Erythroblast (primary cell): ENCODE data around the gene CRYM.

ENCODE experiments used
- GATA1 ChIP-seq: IDR thresholded peaks from 2 replicates; pipeline ENCODE4 v1.6.1; 2011; ENCODE audit warnings: low read depth, mild to moderate bottlenecking, control low read depth, low read length, moderate library complexity
- POLR2A ChIP-seq: IDR thresholded peaks from 2 replicates; pipeline ENCODE4 v1.6.1; 2011; ENCODE audit warnings: mild to moderate bottlenecking, low read length

GRCh38 chr16:21263640-21264570 lies 14.2 kb downstream of the CRYM start:
- TF ChIP-seq POLR2A (no peak), GATA1 (no peak)
